Erythroblast (primary cell): ENCODE data around the gene RPL6.

ENCODE experiments used
- GATA1 ChIP-seq: IDR thresholded peaks from 2 replicates; pipeline ENCODE4 v1.6.1; 2011; ENCODE audit warnings: low read depth, mild to moderate bottlenecking, control low read depth, low read length, moderate library complexity
- POLR2A ChIP-seq: IDR thresholded peaks from 2 replicates; pipeline ENCODE4 v1.6.1; 2011; ENCODE audit warnings: mild to moderate bottlenecking, low read length

DNA sequence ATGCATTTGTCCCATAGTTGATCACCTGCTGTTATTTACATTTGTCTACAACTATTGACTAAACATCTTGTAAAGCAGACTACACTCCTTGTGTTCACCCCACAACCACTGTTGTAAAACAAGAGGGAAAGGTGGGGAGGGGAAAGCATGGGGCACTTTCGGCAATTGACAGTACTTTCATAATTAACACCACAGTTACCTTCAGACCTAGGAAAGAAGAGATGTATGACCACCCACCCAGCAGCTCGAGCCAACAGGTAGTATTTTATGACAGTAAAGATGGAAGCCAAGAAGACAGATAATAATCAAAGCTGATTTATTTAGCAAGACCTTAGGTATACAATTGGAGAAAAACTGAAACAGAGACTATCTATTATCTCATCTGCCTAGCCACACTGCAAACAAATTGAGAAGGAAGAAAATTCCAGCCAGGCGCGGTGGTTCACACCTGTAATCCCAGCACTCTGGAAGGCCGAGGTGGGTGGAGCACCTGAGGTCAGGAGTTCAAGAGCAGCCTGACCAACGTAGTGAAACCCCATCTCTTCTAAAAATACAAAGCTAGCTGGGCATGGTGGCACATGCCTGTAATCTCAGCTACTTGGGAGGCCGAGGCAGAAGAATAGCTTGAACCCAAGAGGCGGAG, 38.4 kb downstream of the RPL6 start:
- no peak for TF ChIP-seq POLR2A
- TF ChIP-seq GATA1: no peak
